Neural progenitor cell (in vitro differentiated cells): ENCODE measurements around the gene WDR45B. TPM values are rescaled to one million over a fixed set of nuclear protein-coding genes. Genes with fewer than 3 reads are reported as not detected.

Experiments
- DNase-seq: peaks from one replicate; pipeline ENCODE4 v3.0.0-alpha.2; 2016; ENCODE audit warnings: low spot score
- H2AFZ ChIP-seq: fragments of 200-600 bp; sonication (generic); replicated peaks from 2 replicates; pipeline ENCODE4 v1.6.1; 2016; ENCODE audit warnings: antibody characterized with exemption
- H3F3A ChIP-seq: fragments of 200-600 bp; sonication (generic); 2 replicates; pipeline ENCODE4 v1.6.1; 2016; ENCODE audit warnings: antibody characterized with exemption, low read depth
- H3K27ac ChIP-seq: fragments of 200-600 bp; sonication (generic); 2 replicates; pipeline ENCODE4 v1.5.1; 2016; ENCODE audit warnings: mild to moderate bottlenecking
- H3K27me3 ChIP-seq: fragments of 200-600 bp; sonication (generic); 2 replicates; pipeline ENCODE4 v1.6.1; 2016; ENCODE audit warnings: mild to moderate bottlenecking, moderate library complexity
- H3K36me3 ChIP-seq: fragments of 200-600 bp; sonication (generic); 2 replicates; pipeline ENCODE4 v1.5.1; 2016
- H3K4me1 ChIP-seq: fragments of 200-600 bp; sonication (generic); 2 replicates; pipeline ENCODE4 v1.6.1; 2016; ENCODE audit warnings: mixed run types
- H3K4me2 ChIP-seq: fragments of 200-600 bp; sonication (generic); 2 replicates; pipeline ENCODE4 v1.6.1; 2016
- H3K4me3 ChIP-seq: fragments of 200-600 bp; sonication (generic); 2 replicates; pipeline ENCODE4 v1.5.1; 2016
- H3K79me2 ChIP-seq: fragments of 200-600 bp; sonication (generic); 2 replicates; pipeline ENCODE4 v1.6.1; 2016; ENCODE audit warnings: low read depth
- H3K9ac ChIP-seq: fragments of 200-600 bp; sonication (generic); 2 replicates; pipeline ENCODE4 v1.6.1; 2016
- H3K9me3 ChIP-seq: fragments of 200-600 bp; sonication (generic); 2 replicates; pipeline ENCODE4 v1.5.1; 2016; ENCODE audit warnings: low read depth
- H4K20me1 ChIP-seq: fragments of 200-600 bp; sonication (generic); 2 replicates; pipeline ENCODE4 v1.6.1; 2016; ENCODE audit warnings: low read depth
- H3K27ac Mint-ChIP-seq: 3 replicates; pipeline ENCODE4 v1.8.0; 2021; ENCODE audit warnings: mixed read lengths
- H3K27me3 Mint-ChIP-seq: 2 replicates; pipeline ENCODE4 v1.8.0; 2022; ENCODE audit warnings: low read depth, mild to moderate bottlenecking, inconsistent platforms, moderate library complexity, mixed read lengths; ENCODE audit not compliant: insufficient read depth
- H3K36me3 Mint-ChIP-seq: 3 replicates; pipeline ENCODE4 v1.8.0; 2021; ENCODE audit warnings: mixed read lengths
- H3K4me1 Mint-ChIP-seq: 3 replicates; pipeline ENCODE4 v1.8.0; 2021; ENCODE audit warnings: mixed read lengths
- H3K4me3 Mint-ChIP-seq: 3 replicates; pipeline ENCODE4 v1.8.0; 2021; ENCODE audit warnings: mild to moderate bottlenecking, moderate library complexity, mixed read lengths
- H3K9me3 Mint-ChIP-seq: 3 replicates; pipeline ENCODE4 v1.8.0; 2020; ENCODE audit warnings: mixed read lengths
- CTCF ChIP-seq: fragments of 200-600 bp; sonication (generic); IDR thresholded peaks from 2 replicates; pipeline ENCODE4 v1.5.1; 2017; ENCODE audit warnings: antibody characterized with exemption, mild to moderate bottlenecking
- EZH2 ChIP-seq: fragments of 200-600 bp; sonication (generic); IDR thresholded peaks from 2 replicates; pipeline ENCODE4 v1.6.1; 2017; ENCODE audit warnings: antibody characterized with exemption, mild to moderate bottlenecking, moderate library complexity
- EZH2phosphoT487 ChIP-seq: fragments of 200-600 bp; sonication (generic); IDR thresholded peaks from 2 replicates; pipeline ENCODE4 v1.6.1; 2017; ENCODE audit warnings: antibody characterized with exemption
- total RNA-seq: library from RNA; depleted of rRNA; stranded (reverse); fragments of >200 nt; gene quantifications from 2 replicates; pipeline ENCODE4 v1.2.3, GENCODE V29; 2015; ENCODE audit warnings: low replicate concordance

WDR45B gene
- total RNA-seq, 1 donor from 2014 or later = 110 TPM

DNA sequence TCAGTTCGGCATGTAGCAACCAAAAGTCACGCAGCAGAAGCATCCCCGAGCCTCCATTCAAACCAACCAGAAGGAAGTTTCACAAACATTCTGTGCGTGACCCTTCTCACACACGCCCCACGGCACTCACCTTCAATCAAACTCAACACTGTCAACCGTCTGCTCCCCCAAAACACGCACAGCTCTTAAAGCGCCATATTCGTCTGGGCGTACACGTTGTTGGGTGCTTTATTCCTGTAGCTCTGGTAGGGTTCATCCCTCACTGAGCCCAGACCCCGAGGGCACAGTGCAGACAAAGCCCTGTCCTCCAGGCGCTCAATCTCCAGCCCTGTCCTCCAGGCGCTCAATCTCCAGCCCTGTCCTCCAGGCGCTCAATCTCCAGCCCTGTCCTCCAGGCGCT, 48.0 kb upstream of the WDR45B start:
- peaks cover 33% of the 10 kb centered on the region for H3K27me3 Mint-ChIP-seq
- TF ChIP-seq EZH2 (no peak), CTCF (no peak), EZH2phosphoT487 (no peak)
- no peak overlapping the region for H3K9ac ChIP-seq
- H3K9me3 ChIP-seq = no peaks in the 10 kb centered on the region
- no peak overlapping the region for H3K27ac ChIP-seq
- H3K4me1 ChIP-seq = peaks cover 9% of the 10 kb centered on the region
- peaks cover 8% of the 10 kb centered on the region for H4K20me1 ChIP-seq
- H3K27me3 ChIP-seq = peaks cover 56% of the 10 kb centered on the region
- peak overlapping the region; percentile 67 for H3K4me3 Mint-ChIP-seq
- no peak for DNase-seq
- H3K36me3 ChIP-seq = no peaks in the 10 kb centered on the region
- peaks cover 6% of the 10 kb centered on the region for H3F3A ChIP-seq
- H3K36me3 Mint-ChIP-seq = peaks cover 10% of the 10 kb centered on the region
- no peak overlapping the region for H3K4me2 ChIP-seq
- peaks cover 24% of the 10 kb centered on the region for H3K9me3 Mint-ChIP-seq
- peaks cover 5% of the 10 kb centered on the region for H3K4me1 Mint-ChIP-seq
- no peak overlapping the region for H3K4me3 ChIP-seq
- no peak overlapping the region for H2AFZ ChIP-seq
- H3K79me2 ChIP-seq = no peaks in the 10 kb centered on the region
- no peak overlapping the region for H3K27ac Mint-ChIP-seq

GRCh38 chr17:82694647-82695046, 46.4 kb upstream of the WDR45B start:
- no peak overlapping the region for H3K4me3 Mint-ChIP-seq
- no peak overlapping the region for H3K27ac ChIP-seq

DNA sequence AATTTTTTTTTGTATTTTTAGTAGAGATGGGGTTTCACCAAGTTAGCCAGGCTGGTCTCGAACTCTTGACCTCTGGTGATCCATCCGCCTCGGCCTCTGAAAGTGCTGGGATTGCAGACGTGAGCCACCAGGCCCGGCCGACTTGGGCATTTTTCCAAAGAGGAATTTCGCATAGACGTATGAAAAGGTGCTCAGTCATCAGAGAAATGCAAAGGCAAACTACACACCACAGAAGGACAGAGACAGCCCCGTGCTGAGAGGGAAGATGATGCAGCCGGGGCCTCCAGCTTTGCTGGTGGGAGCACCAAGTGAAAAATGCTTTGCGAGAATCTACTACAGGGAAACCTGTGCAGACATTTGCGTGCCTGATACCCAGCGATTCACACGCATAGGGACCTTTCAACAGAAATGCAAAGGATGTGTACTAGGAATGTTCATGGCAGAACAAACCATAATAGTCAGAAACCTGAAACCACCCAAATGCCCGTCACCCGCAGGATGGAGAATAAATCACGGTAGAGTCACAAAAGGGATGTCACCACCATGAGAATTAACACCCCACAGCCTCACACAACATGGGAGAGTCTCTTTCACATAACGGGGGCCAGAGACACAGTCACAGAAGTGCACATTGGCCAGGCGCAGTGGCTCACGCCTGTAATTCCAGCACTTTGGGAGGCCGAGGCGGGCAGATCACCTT, 45.1 kb upstream of the WDR45B start:
- H3K79me2 ChIP-seq = no peaks in the 10 kb centered on the region
- H3K9me3 ChIP-seq = no peaks in the 10 kb centered on the region
- H3K36me3 ChIP-seq = no peaks in the 10 kb centered on the region
- no peak overlapping the region for H3K27ac ChIP-seq
- H2AFZ ChIP-seq = no peak overlapping the region
- H3F3A ChIP-seq = peaks cover 3% of the 10 kb centered on the region
- DNase-seq = no peak
- H3K4me3 ChIP-seq = no peak overlapping the region
- H3K27me3 ChIP-seq = peaks cover 31% of the 10 kb centered on the region
- Mint-ChIP-seq H3K4me3 (peak overlapping the region; percentile 46), H3K27me3 (peaks cover 21% of the 10 kb centered on the region), H3K4me1 (peaks cover 18% of the 10 kb centered on the region), H3K9me3 (peaks cover 24% of the 10 kb centered on the region), H3K27ac (no peak overlapping the region), H3K36me3 (peaks cover 13% of the 10 kb centered on the region)
- H3K4me1 ChIP-seq = peaks cover 14% of the 10 kb centered on the region
- no peak overlapping the region for H3K9ac ChIP-seq
- no peak for TF ChIP-seq EZH2phosphoT487
- no peak for TF ChIP-seq CTCF
- peaks cover 4% of the 10 kb centered on the region for H4K20me1 ChIP-seq
- H3K4me2 ChIP-seq = no peak overlapping the region

More at GRCh38 chr17:82694647-82695046, 46.4 kb upstream of the WDR45B start:
- no peak overlapping the region for H3K9ac ChIP-seq
- Mint-ChIP-seq H3K27ac (no peak overlapping the region), H3K27me3 (peaks cover 23% of the 10 kb centered on the region), H3K9me3 (peaks cover 24% of the 10 kb centered on the region), H3K4me1 (peaks cover 18% of the 10 kb centered on the region), H3K36me3 (peaks cover 13% of the 10 kb centered on the region)
- H4K20me1 ChIP-seq = peaks cover 8% of the 10 kb centered on the region
- no peak overlapping the region for H3K4me3 ChIP-seq
- TF ChIP-seq CTCF = no peak
- no peak for TF ChIP-seq EZH2
- TF ChIP-seq EZH2phosphoT487 = no peak
- peaks cover 4% of the 10 kb centered on the region for H3F3A ChIP-seq
- peaks cover 14% of the 10 kb centered on the region for H3K4me1 ChIP-seq
- no peaks in the 10 kb centered on the region for H3K9me3 ChIP-seq
- no peaks in the 10 kb centered on the region for H3K36me3 ChIP-seq
- peaks cover 40% of the 10 kb centered on the region for H3K27me3 ChIP-seq
- no peak for DNase-seq
- no peak overlapping the region for H3K4me2 ChIP-seq
- no peaks in the 10 kb centered on the region for H3K79me2 ChIP-seq
- no peak overlapping the region for H2AFZ ChIP-seq
